Epithelial cell of proximal tubule (primary cell): Measurements from ENCODE around the gene ZNF557. TPM values are rescaled to one million over a fixed set of nuclear protein-coding genes. Genes with fewer than 3 reads are reported as not detected.
A peak's percentile ranks its signal among the peaks of the same experiment; 100 is the strongest.
"Not testable (repeated sequence)": the region's sequence is repeated elsewhere in the genome, so short reads cannot be mapped to it uniquely, and the experiment has no call there.

ENCODE experiments used
- DNase-seq: peaks from one replicate; pipeline ENCODE4 v3.0.0-alpha.2; 2011; ENCODE audit warnings: low read depth
- H3K4me3 ChIP-seq: 2 replicates; pipeline ENCODE4 v1.5.1; 2011; ENCODE audit warnings: low read depth, mild to moderate bottlenecking, low read length
- CTCF ChIP-seq: conservative IDR thresholded peaks from 2 replicates; pipeline ENCODE4 v1.5.1; 2012; ENCODE audit warnings: low read depth, mild to moderate bottlenecking, low read length
- total RNA-seq: library from RNA; depleted of rRNA; stranded (reverse); fragments of >200 nt; gene quantifications from 2 replicates; pipeline ENCODE4 v1.2.3, GENCODE V29; 2015

The ZNF557 gene
- total RNA-seq, 1 donor from 2014 or later = 5.2 TPM

GRCh38 chr19:7063339-7063738, 6.2 kb upstream of the ZNF557 start:
- no peak for TF ChIP-seq CTCF
- DNase-seq = no peak
- H3K4me3 ChIP-seq = no peak overlapping the region

- no peak overlapping the region for H3K4me3 ChIP-seq
- no peak for DNase-seq
- no peak for TF ChIP-seq CTCF
Measured at GRCh38 chr19:7063764-7064418, 5.6 kb upstream of the ZNF557 start.

GRCh38 chr19:7067122-7067521, 2.4 kb upstream of the ZNF557 start:
- DNase-seq, H3K4me3 ChIP-seq: not testable (repeated sequence)
- peak; percentile 35 for TF ChIP-seq CTCF

GRCh38 chr19:7067716-7068115, 1.8 kb upstream of the ZNF557 start:
- no peak overlapping the region for H3K4me3 ChIP-seq
- no peak for TF ChIP-seq CTCF
- no peak for DNase-seq

DNA sequence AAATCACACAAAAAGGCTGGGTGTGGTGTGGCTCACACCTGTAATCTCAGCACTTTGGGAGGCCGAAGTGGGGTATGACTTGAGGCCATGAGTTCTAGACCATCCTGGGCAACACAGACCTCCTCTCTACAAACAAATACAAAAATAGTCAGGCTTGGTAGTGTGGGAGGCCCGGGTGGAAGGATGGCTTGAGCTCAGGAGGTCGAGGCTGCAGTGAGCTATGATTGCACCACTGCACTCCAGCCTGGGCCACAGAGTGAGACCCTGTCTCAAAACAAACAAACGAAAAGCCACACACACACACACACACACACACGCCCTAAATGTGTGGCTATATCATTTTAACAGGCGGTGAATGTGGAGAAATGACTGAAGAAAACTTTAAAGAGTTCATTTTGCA, 904 bp upstream of the ZNF557 start:
- no peak for TF ChIP-seq CTCF
- H3K4me3 ChIP-seq = peak overlapping the region; percentile 27
- no peak for DNase-seq

DNA sequence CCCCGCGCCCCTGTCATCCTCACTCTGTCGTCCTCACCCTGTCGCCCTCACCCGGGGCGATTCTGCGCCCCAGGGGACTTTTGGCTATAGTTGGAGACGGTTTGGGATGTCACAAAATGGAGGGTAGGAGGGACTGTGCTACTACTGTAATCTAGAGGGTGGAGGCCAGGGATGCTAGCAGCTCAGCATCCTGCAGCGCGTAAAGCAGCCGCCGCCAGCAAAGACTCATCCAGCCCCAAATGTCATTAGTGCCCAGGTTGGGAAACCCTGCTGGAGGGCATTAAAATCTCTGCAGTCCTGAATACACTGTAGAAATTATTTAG, 362 bp downstream of the ZNF557 start:
- no peak for TF ChIP-seq CTCF
- no peak for DNase-seq
- peak overlapping the region; percentile 74 for H3K4me3 ChIP-seq

DNA sequence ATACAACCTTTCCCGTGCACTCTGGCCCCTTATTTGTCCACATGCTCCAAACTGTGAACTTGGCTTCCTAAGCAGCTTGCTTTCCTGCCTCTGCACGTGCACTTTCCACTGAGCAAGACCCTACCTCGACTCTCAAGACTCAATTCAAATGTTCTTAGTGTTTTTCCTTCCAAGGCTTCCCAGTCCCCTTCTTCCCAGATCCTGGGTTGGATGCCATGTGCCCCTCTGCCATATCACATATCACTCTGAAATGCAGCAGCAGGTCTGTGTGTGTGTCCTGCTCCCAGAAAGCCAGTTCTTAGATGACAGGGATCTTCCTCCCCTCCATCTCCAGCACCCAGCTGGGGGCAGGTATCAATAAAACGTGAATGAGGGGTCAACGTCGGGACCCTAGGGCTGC, 3.0 kb downstream of the ZNF557 start:
- no peak for DNase-seq
- no peak for TF ChIP-seq CTCF
- no peak overlapping the region for H3K4me3 ChIP-seq
